Measurements from ENCODE around the gene LIN52.

LIN52 gene

GRCh38 chr14:74194506-74195274 lies 109.9 kb downstream of the LIN52 start:
- no peak for DNase-seq (ENCODE audit: low read depth in 2 of 2)

GRCh38 chr14:74195623-74196022 lies 110.9 kb downstream of the LIN52 start:
- DNase-seq (ENCODE audit: low read depth in 2 of 2), result no peak

- no peak for DNase-seq (ENCODE audit: low read depth in 2 of 2)
Observed at GRCh38 chr14:74198441-74199234, 113.9 kb downstream of the LIN52 start.

GRCh38 chr14:74202113-74202512 lies 117.4 kb downstream of the LIN52 start:
- DNase-seq (ENCODE audit: low read depth in 2 of 2), result no peak

GRCh38 chr14:74203639-74204038 lies 118.9 kb downstream of the LIN52 start:
- DNase-seq (ENCODE audit: low read depth in 2 of 2), result no peak

DNA sequence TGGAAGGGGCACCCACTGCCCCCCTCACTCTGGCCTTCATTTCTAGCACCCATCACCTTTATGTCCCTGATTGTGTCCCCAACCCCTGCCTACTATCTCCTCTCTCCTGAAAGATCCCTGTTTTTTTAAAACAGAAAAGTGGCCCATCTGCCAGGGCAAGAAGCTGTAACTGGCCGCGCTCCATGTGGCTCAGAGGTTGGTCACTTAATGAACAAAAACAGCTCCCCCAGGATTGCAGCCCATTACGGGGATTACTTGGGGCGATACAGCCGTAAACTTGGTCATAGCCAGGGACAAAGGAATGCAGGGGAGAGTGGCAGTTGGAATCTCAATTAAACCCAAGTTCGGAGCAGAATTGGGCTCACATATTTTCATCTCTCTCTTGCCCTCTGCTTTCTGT lies 119.7 kb downstream of the LIN52 start:
- DNase-seq (ENCODE audit: low read depth in 2 of 2), result no peak

DNA sequence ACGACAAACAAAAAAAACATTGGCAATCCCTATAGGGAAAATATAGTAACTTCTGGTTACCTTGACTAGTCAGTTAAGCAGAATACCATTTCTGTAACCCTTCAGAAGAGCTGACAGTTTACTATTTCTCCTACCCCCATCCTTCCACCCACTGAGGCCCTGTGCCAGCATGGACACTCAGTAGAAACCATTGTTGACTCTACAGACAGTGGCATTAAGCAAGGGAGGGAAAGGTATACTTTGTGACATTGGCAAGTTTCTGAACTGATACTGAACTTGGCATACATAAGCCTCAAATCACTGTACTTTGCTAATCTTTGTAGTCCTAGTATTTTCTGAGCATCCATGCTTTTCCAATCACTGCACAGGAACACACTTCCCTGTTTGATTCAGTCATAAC lies 121.1 kb downstream of the LIN52 start:
- DNase-seq (ENCODE audit: low read depth in 2 of 2), result no peak

DNA sequence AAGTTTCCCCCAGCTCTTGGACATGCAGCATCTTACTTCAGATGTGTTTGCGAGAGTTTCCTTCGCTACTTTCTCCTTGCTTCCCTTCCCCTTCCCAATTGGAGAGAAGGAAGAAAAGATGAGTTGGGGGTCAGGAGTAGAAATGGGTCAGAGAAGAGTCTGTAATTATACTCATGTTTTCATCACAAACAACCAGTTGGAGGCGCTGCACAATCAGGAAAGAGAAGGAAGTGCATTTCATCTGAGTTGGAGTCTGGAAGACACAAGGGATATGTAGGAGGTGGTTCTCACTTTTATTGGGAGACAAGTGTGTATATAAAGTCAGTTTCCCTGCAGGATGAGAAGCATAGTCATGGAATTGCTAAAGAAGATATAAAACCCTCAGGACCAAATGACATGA lies 123.2 kb downstream of the LIN52 start:
- no peak for DNase-seq (ENCODE audit: low read depth in 2 of 2)

DNA sequence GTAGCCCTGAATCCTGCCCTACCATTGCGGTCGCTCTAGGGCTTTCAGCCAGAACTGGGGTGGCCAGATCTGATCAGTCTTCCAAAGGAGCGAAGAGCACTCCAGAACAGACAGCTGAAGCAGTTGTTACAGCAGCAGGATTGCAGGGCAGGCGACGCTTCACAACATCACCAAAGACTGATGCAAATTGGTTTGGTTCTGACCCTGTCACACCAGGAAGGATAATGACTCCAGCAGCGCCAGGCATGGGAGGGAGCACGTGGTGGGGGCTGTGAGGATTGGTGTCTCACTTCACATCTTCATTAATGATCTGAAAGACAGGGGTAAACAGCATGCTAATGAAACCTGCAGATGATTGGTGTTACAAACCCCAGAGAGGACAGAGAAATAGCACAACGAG lies 123.9 kb downstream of the LIN52 start:
- no peak for DNase-seq (ENCODE audit: low read depth in 2 of 2)

DNA sequence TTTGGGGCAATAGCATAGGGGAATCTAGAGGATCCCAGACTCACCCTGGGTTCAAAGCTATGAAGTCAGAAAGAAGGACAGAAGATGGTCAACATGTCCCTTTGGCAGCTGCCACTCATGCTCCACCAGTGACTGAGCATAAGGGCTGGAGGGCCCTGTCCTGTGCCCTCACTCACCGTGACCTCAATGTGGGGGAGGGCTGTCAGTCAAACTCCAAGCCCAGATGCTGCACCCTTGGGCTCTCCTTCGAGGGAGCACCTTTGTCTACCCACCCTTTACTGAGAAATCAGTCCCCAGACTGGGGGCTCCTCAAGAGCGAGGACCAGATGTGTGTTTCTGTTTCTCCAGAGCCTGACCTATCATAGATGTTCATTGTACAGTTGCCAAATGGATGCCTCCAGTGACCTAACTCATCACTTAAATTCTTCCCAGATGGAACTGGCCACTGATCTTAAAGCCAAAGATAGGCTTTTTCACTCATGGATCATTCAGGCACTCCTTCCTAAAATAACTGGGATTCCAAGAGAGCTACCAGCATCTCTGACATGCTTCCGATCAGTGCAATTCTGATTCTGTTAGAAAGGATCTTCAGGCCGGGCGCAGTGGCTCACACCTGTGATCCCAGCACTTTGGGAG lies 127.3 kb downstream of the LIN52 start:
- no peak for DNase-seq (ENCODE audit: low read depth in 2 of 2)

- DNase-seq (ENCODE audit: low read depth in 2 of 2), result no peak
Observed at GRCh38 chr14:74213907-74214803, 129.4 kb downstream of the LIN52 start.

DNA sequence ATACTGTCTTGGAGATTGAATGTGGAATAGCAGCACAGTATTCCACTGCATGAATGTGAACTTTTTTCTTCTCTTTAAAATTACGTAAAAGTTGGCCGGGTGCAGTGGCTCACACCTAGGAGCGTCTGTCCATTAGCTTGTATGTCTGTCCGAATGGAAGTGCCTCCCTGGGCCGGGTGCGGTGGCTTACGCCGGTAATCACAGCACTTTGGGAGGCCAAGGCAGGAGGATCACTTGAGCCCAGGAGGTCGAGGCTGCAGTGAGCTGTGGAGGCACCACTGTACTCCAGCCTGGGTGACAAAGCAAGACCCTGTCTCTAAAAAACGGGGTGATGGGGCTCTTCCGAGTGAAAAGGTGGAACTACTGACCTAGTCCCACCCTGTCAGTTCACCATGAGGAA lies 131.9 kb downstream of the LIN52 start:
- DNase-seq (ENCODE audit: low read depth in 2 of 2), result no peak

- peak; percentile 69 to 79 for DNase-seq (ENCODE audit: low read depth in 2 of 2)
Observed at GRCh38 chr14:74217672-74218448, 133.1 kb downstream of the LIN52 start.

GRCh38 chr14:74218462-74218861 lies 133.7 kb downstream of the LIN52 start:
- no peak for DNase-seq (ENCODE audit: low read depth in 2 of 2)

DNA sequence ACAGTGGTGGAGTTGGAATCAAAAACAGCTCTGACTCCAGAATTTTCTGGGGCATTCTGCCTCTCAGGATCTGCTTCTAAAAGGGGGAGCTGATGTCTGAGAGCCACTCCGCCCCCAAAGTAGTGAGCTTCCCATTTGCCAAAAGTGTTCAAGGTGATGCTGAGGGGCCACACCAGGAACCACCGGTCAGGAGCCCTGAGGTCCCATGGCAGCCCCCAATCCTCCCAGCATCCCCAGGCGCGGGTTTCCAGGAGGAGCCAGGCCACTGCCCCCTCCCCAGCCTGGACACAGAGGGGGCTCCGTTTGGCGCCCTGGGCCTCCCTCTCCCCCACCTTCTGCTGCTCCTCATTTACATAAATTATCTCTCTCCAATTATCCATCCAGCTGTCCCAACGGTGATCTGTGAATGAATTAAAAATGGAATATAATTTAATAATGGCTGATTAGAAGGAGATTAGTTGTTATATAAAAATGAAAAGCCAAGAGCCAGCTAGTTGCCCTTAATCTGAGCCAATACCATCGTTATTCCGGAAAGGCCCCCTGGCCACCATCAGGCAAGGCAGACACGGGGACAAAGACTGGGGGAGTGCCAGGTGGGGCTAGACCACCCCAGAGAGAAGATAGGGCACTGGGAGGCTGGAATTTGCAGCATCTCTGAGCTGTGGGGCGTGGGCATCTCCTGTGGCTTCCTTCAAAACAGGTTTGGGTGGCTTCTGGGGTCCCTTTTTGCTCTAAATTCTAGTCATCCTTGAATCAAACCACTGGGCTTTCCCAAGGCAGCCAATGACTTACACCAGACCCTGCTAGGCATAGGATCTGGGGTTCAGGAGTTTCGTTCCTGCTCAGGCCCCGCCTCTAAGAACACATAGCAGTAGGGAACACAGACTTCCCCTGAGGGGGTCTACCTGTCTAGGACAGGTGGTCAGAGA lies 134.8 kb downstream of the LIN52 start:
- DNase-seq (ENCODE audit: low read depth in 2 of 2), result no peak

- DNase-seq (ENCODE audit: low read depth in 2 of 2), result no peak
Observed at GRCh38 chr14:74220991-74221390, 136.2 kb downstream of the LIN52 start.

DNA sequence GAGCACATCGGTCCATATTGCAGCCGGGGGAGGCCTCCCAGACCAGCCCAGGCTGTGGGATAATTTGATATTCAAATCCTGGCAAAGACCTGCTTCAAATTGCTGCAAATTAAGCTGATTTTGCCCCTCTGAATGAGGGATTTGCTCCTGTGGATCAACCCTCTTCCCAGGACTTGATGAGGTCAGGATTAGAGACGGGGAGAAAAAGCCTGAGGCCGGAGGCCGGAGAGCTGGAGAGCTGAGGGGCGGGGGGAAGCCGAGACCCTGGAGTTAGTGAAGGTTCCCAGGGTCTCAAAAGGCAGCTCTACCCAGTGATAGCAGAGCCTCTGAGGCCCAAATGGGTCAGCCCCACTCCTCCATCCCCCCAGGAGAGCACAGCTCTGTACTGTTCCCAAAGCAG lies 137.0 kb downstream of the LIN52 start:
- no peak for DNase-seq (ENCODE audit: low read depth in 2 of 2)

DNA sequence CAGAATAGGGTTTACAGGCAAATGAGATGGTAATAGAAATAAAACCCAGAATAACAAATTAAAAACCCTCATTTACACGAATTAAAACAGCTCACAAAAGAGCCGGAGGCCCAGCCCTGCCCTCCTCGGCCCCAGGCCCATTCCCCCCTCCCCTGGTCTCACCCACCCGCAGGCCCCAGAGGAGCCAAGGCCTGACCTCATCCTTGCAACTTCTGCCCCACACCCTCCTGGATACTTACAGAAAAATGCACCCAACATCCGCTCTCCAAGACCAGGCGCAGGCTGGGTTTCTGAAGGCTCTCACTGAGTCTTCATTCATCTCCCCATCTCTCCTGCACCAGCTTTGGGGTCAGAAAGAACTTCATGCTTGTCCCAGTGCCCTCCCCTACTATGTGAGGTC lies 138.3 kb downstream of the LIN52 start:
- no peak for DNase-seq (ENCODE audit: low read depth in 2 of 2)

DNA sequence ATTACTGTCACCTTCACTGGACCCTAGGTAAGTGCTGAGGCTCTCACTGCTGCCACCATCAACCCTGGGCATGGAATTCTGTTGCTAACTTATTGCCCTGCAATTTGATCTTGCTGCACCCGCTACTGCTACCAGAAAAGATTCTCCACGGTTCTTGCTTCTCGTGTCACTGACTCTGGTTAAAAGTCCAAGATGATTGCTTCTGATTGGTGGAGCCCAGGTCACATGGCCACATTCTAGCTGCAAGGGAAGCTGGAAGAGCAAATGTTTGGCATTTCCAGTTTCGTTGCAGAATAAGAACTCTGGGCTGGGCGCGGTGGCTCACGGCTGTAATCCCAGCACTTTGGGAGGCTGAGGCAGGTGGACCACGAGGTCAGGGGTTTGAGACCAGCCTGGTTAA lies 147.0 kb downstream of the LIN52 start:
- no peak for DNase-seq (ENCODE audit: low read depth in 2 of 2)

- no peak for DNase-seq (ENCODE audit: low read depth in 2 of 2)
Observed at GRCh38 chr14:74235017-74235416, 150.3 kb downstream of the LIN52 start.

All from stimulated activated CD4-positive, alpha-beta T cell treated with anti-CD3 and anti-CD28 coated beads, Interleukin-1b, Interleukin-23, amount 100 ng/mL, for 4 hours (primary cell).